ENCODE results near the gene KDM4C. TPM values are rescaled to one million over a fixed set of nuclear protein-coding genes. Genes with fewer than 3 reads are reported as not detected.

Gene KDM4C
- total and polyA plus RNA-seq, 2 of the 8 experiments (the other 6 are each of a cell fraction or from before 2014, with no cell fraction given), result 13.0 to 26.1 TPM

GRCh38 chr9:7058473-7058872 lies 300.7 kb downstream of the KDM4C start:
- no peak overlapping the region for H3K4me3 ChIP-seq (ENCODE audit: extremely low read depth in 1 of 4, insufficient read depth in 2 of 4, low read depth in 3 of 4, low read length in 4 of 4)
- no peak overlapping the region for H3K4me2 ChIP-seq (ENCODE audit: insufficient read depth in 1 of 2, low read depth in 2 of 2, low read length in 2 of 2)
- no peak overlapping the region for H2BK12ac ChIP-seq (ENCODE audit: low read depth, low read length)
- no peak overlapping the region for H3K14ac ChIP-seq (ENCODE audit: insufficient read length)
- H3K56ac ChIP-seq (replicated peaks; ENCODE audit: insufficient read length, low read depth, low read length), result no peak overlapping the region
- H2BK15ac ChIP-seq (ENCODE audit: low read length), result no peak overlapping the region
- 96% methylated on average over 3 of the region's 3 CpGs; no CpG with 5 or more reads in 1 of the 2 experiments for WGBS, 2 experiments (ENCODE audit: extremely low coverage in 1 of 2, insufficient coverage in 1 of 2, insufficient read length in 1 of 2, insufficient replicate concordance in 2 of 2, low coverage in 1 of 2, low lambda C conversion rate in 2 of 2, missing lambda C conversion rate in 1 of 2)
- no peaks in the 10 kb centered on the region for H3K36me3 ChIP-seq (ENCODE audit: control insufficient read depth in 2 of 4, insufficient read depth in 4 of 4, low read length in 3 of 4)
- H4K20me1 ChIP-seq (replicated peaks in 1 of 2; ENCODE audit: control insufficient read depth in 1 of 2, insufficient read depth in 2 of 2, low read length in 2 of 2), result no peaks in the 10 kb centered on the region
- FAIRE-seq, result no peak
- DNase-seq (ENCODE audit: low read depth in 1 of 2, low spot score in 2 of 2), result no peak
- no peak overlapping the region for H3K4ac ChIP-seq (replicated peaks; ENCODE audit: insufficient read length, low read depth, low read length)
- no peak overlapping the region for H3K23ac ChIP-seq (ENCODE audit: insufficient read length)
- H3K9me3 ChIP-seq (ENCODE audit: insufficient read depth in 2 of 2, low read depth in 1 of 2, low read length in 1 of 2), result no peaks in the 10 kb centered on the region
- TF ChIP-seq KDM1A (IDR thresholded peaks at IDR 0.05; ENCODE audit: borderline replicate concordance, low read length), result no peak
- TF ChIP-seq SP2 (IDR thresholded peaks at IDR 0.05; ENCODE audit: low read length), result no peak
- TF ChIP-seq SIN3A (conservative IDR thresholded peaks at IDR 0.05 in 1 of 2, IDR thresholded peaks at IDR 0.05 in 1 of 2; ENCODE audit: low read depth in 1 of 2, low read length in 2 of 2), result no peak
- TF ChIP-seq, protein P1, sequence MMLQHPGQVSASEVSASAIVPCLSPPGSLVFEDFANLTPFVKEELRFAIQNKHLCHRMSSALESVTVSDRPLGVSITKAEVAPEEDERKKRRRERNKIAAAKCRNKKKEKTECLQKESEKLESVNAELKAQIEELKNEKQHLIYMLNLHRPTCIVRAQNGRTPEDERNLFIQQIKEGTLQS (IDR thresholded peaks at IDR 0.05; ENCODE audit: insufficient read depth, low read depth, low read length), result no peak
- no peak for TF ChIP-seq USF2 (IDR thresholded peaks at IDR 0.05; ENCODE audit: low read length)
- no peak overlapping the region for H3K27ac ChIP-seq (ENCODE audit: low read depth, low read length)
- no peak overlapping the region for H2AFZ ChIP-seq (ENCODE audit: low read length)
- H4K91ac ChIP-seq (replicated peaks; ENCODE audit: insufficient read length, low read length), result no peak overlapping the region
- H3K4me1 ChIP-seq (replicated peaks in 1 of 4; ENCODE audit: control insufficient read depth in 3 of 4, insufficient read depth in 4 of 4, low read length in 3 of 4), result peaks cover 0 to 3% (median 0%) of the 10 kb centered on the region in 4 experiments; a peak in 2 of 7 replicates
- no peak overlapping the region for H3K18ac ChIP-seq (ENCODE audit: extremely low read depth, low read length)
- H4K5ac ChIP-seq (ENCODE audit: insufficient read length, low read depth, low read length), result no peak overlapping the region
- no peak overlapping the region for H2AK5ac ChIP-seq (ENCODE audit: low read depth, low read length)
- no peak overlapping the region for H4K8ac ChIP-seq (ENCODE audit: extremely low read depth, insufficient read depth, low read length)
- CTCF ChIA-PET (ENCODE audit: partially characterized antibody), result interaction anchor here (0.7 to 2.9 kb wide), 7 partner anchors 9 to 476 kb away, joined by 3 to 11 read pairs (median 3); no protein-coding TSS in a partner anchor
- no peaks in the 10 kb centered on the region for H3K27me3 ChIP-seq (replicated peaks in 1 of 4; ENCODE audit: control insufficient read depth in 3 of 4, extremely low read depth in 1 of 4, insufficient read depth in 3 of 4, low read length in 3 of 4)
- no peak overlapping the region for H2BK20ac ChIP-seq (ENCODE audit: low read length)
- no peak overlapping the region for H2BK5ac ChIP-seq (ENCODE audit: low read depth, low read length)
- H3K9ac ChIP-seq (replicated peaks in 1 of 4; ENCODE audit: extremely low read depth in 1 of 4, low read depth in 3 of 4, low read length in 3 of 4), result no peak overlapping the region
- H3K79me2 ChIP-seq (ENCODE audit: control insufficient read depth in 1 of 2, insufficient read depth in 2 of 2, low read length in 2 of 2), result no peaks in the 10 kb centered on the region
- no peaks in the 10 kb centered on the region for H3K79me1 ChIP-seq (ENCODE audit: low read depth, low read length)
- H3K23me2 ChIP-seq (ENCODE audit: low read depth, low read length), result no peaks in the 10 kb centered on the region
- no peak overlapping the region for H2BK120ac ChIP-seq (replicated peaks; ENCODE audit: low read depth, low read length)
- POLR2A ChIA-PET (ENCODE audit: partially characterized antibody), result no interaction called here

Measured in H1 (cell line).